ENCODE data around the gene CCNYL1.

The CCNYL1 gene

GRCh38 chr2:207787800-207788199 lies 76.4 kb downstream of the CCNYL1 start:
- no peak for DNase-seq (ENCODE audit: low read depth in 2 of 2, low spot score in 1 of 2)

GRCh38 chr2:207790898-207791297 lies 79.5 kb downstream of the CCNYL1 start:
- DNase-seq (ENCODE audit: low read depth in 2 of 2, low spot score in 1 of 2), result no peak

GRCh38 chr2:207791579-207792243 lies 80.3 kb downstream of the CCNYL1 start:
- DNase-seq (ENCODE audit: low read depth in 2 of 2, low spot score in 1 of 2), result no peak

- DNase-seq (ENCODE audit: low read depth in 2 of 2, low spot score in 1 of 2), result no peak
These were observed 80.9 kb downstream of the CCNYL1 start for GRCh38 chr2:207792244-207792785.

GRCh38 chr2:207796585-207797350 lies 85.3 kb downstream of the CCNYL1 start:
- no peak for DNase-seq (ENCODE audit: low read depth in 2 of 2, low spot score in 1 of 2)

- DNase-seq (ENCODE audit: low read depth in 2 of 2, low spot score in 1 of 2), result no peak
These were observed 89.8 kb downstream of the CCNYL1 start for GRCh38 chr2:207801259-207801658.

GRCh38 chr2:207802650-207803049 lies 91.2 kb downstream of the CCNYL1 start:
- no peak for DNase-seq (ENCODE audit: low read depth in 2 of 2, low spot score in 1 of 2)

All from stimulated activated CD8-positive, alpha-beta memory T cell treated with anti-CD3 and anti-CD28 coated beads, Interleukin-4, amount 100 ng/mL, for 1 hour (primary cell).